ENCODE results near the gene MRFAP1L1.

DNA sequence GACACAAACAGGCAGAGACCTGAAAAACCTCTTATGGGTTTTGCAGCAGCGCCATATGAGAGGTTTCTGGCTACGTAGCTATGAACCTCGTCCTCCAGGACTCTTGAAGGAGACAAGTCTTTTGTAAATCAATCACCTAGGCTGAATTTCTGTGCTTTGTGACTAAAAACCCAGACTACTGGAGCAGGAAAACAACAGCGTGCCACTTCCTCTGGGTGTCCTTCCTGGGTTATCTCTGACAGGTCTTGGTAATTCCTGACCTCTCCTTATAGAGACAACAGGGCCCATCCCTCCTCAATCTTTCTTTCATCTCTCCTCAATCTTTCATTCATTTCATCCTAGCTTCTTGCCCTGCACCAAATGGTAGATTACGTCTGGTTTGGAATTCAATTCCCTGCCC, 10.3 kb downstream of the MRFAP1L1 start:
- TF ChIP-seq, protein P1, sequence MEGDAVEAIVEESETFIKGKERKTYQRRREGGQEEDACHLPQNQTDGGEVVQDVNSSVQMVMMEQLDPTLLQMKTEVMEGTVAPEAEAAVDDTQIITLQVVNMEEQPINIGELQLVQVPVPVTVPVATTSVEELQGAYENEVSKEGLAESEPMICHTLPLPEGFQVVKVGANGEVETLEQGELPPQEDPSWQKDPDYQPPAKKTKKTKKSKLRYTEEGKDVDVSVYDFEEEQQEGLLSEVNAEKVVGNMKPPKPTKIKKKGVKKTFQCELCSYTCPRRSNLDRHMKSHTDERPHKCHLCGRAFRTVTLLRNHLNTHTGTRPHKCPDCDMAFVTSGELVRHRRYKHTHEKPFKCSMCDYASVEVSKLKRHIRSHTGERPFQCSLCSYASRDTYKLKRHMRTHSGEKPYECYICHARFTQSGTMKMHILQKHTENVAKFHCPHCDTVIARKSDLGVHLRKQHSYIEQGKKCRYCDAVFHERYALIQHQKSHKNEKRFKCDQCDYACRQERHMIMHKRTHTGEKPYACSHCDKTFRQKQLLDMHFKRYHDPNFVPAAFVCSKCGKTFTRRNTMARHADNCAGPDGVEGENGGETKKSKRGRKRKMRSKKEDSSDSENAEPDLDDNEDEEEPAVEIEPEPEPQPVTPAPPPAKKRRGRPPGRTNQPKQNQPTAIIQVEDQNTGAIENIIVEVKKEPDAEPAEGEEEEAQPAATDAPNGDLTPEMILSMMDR (IDR thresholded peaks at IDR 0.05; ENCODE audit: low read depth, low read length, poor library complexity, severe bottlenecking) = no peak
- no peak for TF ChIP-seq EZH2phosphoT487 (IDR thresholded peaks at IDR 0.05; ENCODE audit: borderline replicate concordance, low read length)

All from DOHH2 (cell line).